Heart left ventricle (tissue), 16 donors: Measurements from ENCODE around the gene CDA. TPM values are rescaled to one million over a fixed set of nuclear protein-coding genes. Genes with fewer than 3 reads are reported as not detected.
A peak's percentile ranks its signal among the peaks of the same experiment; 100 is the strongest.

Experiments
- ATAC-seq, 4 donors: fragments of 200-7000 bp; cut with Tn5 transposase; one replicate each; pipeline ENCODE4 v1.9.1; 2020 to 2022; ENCODE audit warnings: moderate library complexity in 4 of 4, mild to moderate bottlenecking in 3 of 4, moderate number of reproducible peaks in 1 of 4
- DNase-seq, 5 donors: peaks; one replicate each; pipeline ENCODE4 v3.0.0-alpha.2; 2020
- H3K27ac ChIP-seq, 12 donors: fragments of 200-600 bp; sonication (generic) in 4 of 12; one replicate each; pipeline versions ENCODE4 v1.5.0 to v1.8.0; 2016 to 2022; ENCODE audit warnings: mild to moderate bottlenecking in 2 of 12
- H3K27me3 ChIP-seq, 9 donors: fragments of 200-600 bp; sonication (generic) in 2 of 9; one replicate each; pipeline versions ENCODE4 v1.5.1 to v1.8.0; 2016 to 2022; ENCODE audit warnings: mild to moderate bottlenecking in 3 of 9
- H3K36me3 ChIP-seq, 9 donors: fragments of 200-600 bp; sonication (generic) in 2 of 9; one replicate each; pipeline versions ENCODE4 v1.5.0 to v1.8.0; 2018 to 2022; ENCODE audit warnings: mild to moderate bottlenecking in 2 of 9
- H3K4me1 ChIP-seq, 12 donors: fragments of 200-600 bp; sonication (generic) in 4 of 12; one replicate each; pipeline versions ENCODE4 v1.5.0 to v1.8.0; 2016 to 2022; ENCODE audit warnings: mild to moderate bottlenecking in 3 of 12
- H3K4me3 ChIP-seq, 12 donors: fragments of 200-600 bp; sonication (generic) in 4 of 12; one replicate each; pipeline versions ENCODE4 v1.5.0 to v1.8.0; 2017 to 2022; ENCODE audit warnings: mild to moderate bottlenecking in 9 of 12, moderate library complexity in 4 of 12
- H3K9me3 ChIP-seq, 12 donors: fragments of 200-600 bp; sonication (generic) in 4 of 12; one replicate each; pipeline versions ENCODE4 v1.5.0 to v1.8.0; 2016 to 2022; ENCODE audit warnings: mild to moderate bottlenecking in 1 of 12
- CTCF ChIP-seq, 12 donors: fragments of 200-600 bp; sonication (generic) in 4 of 12; IDR thresholded peaks; one replicate each; pipeline versions ENCODE4 v1.5.0 to v1.8.0; 2018 to 2022; ENCODE audit warnings: antibody characterized with exemption in 12 of 12, mild to moderate bottlenecking in 5 of 12
- POLR2A ChIP-seq, 2 donors: fragments of 450-650 bp; IDR thresholded peaks; one replicate each; pipeline ENCODE4 v1.6.1; 2017; ENCODE audit warnings: antibody characterized with exemption in 2 of 2, mild to moderate bottlenecking in 2 of 2, moderate library complexity in 2 of 2
- WGBS, 4 donors: extraction: QIAGEN DNeasy Blood & Tissue Kit in 2 of 4; methylation state at CpG; one replicate each; pipeline versions ENCODE4 v1.1.5 to v1.1.7; 2013 to 2018; 5-methylcytosine and 5-hydroxymethylcytosine counted together
- intact Hi-C, 10 donors: fragments of 100-400 bp; cut with DNase I; formaldehyde crosslinking; loops; one replicate each; pipeline versions ENCODE4 v1.11.1 to v1.14.2; 2022
- polyA plus RNA-seq, 2 donors: library from polyadenylated mRNA; stranded (reverse); fragments of 200-250 nt; gene quantifications; one replicate each; pipeline ENCODE4 v1.2.3, GENCODE V29; 2013
- total RNA-seq, 9 donors: library from RNA; depleted of rRNA in 2 of 9; stranded (reverse); fragments of >200 nt in 2 of 9; fragmentation: NEBNext Ultra II Directional in 3 of 9; extraction: Animal tissue kit (Norgen Biotek cat#: 25700) in 3 of 9; gene quantifications; one replicate each; pipeline versions ENCODE4 v1.1.0 to v1.2.4, GENCODE V29; 2016 to 2023
- donor health status: ischemic (EF 13 %, LVEDD 7.1; RV severe dilation, severe dysfunction).
- donor health status: healthy with polysubstance abuse.
- donor health status: DM: no; HTN: yes; CAD: no.
- donor health status: DM: no; HTN: no; CAD: no.
- donor health status: ischemic (EF 25% LVEDD 6.9; RV normal size, moderate dysfunction).
- donor health status: ischemic (EF 25% LVEDD 5.7; RV mildly dilated, moderate dysfunction).
- donor health status: healthy.
- donor health status: DM: yes; HTN: yes; CAD: no.
- donor health status: ischemic (EF 35%, LVEDD 5.7; RV mildly dilated, moderate dysfunction).
- donor health status: nonischemic (EF 11% LVEDD 7.7; RV severe dilation, severe dysfunction).
- donor health status: DM: yes; HTN: yes; CAD: no.
- donor health status: PGD.
- donor health status: ischemic (EF 29% LVEDD 5.4; RV normal size, mild dysfunction).
- donor health status: nonischemic (EF 23%, LVEDD 6.1; RV moderate dilation, normal function).

The CDA gene
- total and polyA plus RNA-seq, 11 donors: 0.63 to 7.6 (median 2.9) TPM

- intact Hi-C loops: no loop called here
- peak overlapping the region in 4 of 12 donors; percentile 28 to 54 (median 42) for H3K27ac ChIP-seq
- no peak overlapping the region for H3K4me3 ChIP-seq
- H3K36me3 ChIP-seq: peaks cover 3 to 100% (median 85%) of the 10 kb centered on the region in 9 donors
- peaks cover 0 to 26% (median 15%) of the 10 kb centered on the region in 12 donors for H3K4me1 ChIP-seq
- peak; percentile 29 to 61 (median 54) for ATAC-seq
- H3K9me3 ChIP-seq: no peaks in the 10 kb centered on the region
- H3K27me3 ChIP-seq: no peaks in the 10 kb centered on the region
- WGBS, 4 donors: 69 to 80% (median 74%) methylated on average over 17 to 20 of the region's 20 CpGs
- TF ChIP-seq POLR2A (IDR thresholded peaks at IDR 0.05) (no peak), CTCF (IDR thresholded peaks at IDR 0.05) (peak in 1 of 12 donors; percentile 10)
- peak in 4 of 5 donors; percentile 35 to 80 (median 52) for DNase-seq
Observed at GRCh38 chr1:20654104-20654690, 65.3 kb downstream of the CDA start.

GRCh38 chr1:20657024-20657423 is 68.1 kb downstream of the CDA start:
- TF ChIP-seq POLR2A (IDR thresholded peaks at IDR 0.05) (no peak), CTCF (IDR thresholded peaks at IDR 0.05) (no peak)
- H3K27ac ChIP-seq: peak overlapping the region in 1 of 12 donors; percentile 76
- ATAC-seq: no peak

GRCh38 chr1:20658166-20658915 is 69.4 kb downstream of the CDA start:
- no peak for ATAC-seq
- H3K36me3 ChIP-seq: peaks cover 0 to 63% (median 44%) of the 10 kb centered on the region in 9 donors
- TF ChIP-seq POLR2A (IDR thresholded peaks at IDR 0.05) (no peak), CTCF (IDR thresholded peaks at IDR 0.05) (no peak)
- 59 to 68% (median 66%) methylated on average over 16 of the region's 16 CpGs for WGBS, 4 donors
- intact Hi-C loops: no loop called here
- H3K27me3 ChIP-seq: no peaks in the 10 kb centered on the region
- H3K27ac ChIP-seq: peak overlapping the region; percentile 18 to 81 (median 54)
- no peaks in the 10 kb centered on the region for H3K9me3 ChIP-seq
- peaks cover 4 to 52% (median 36%) of the 10 kb centered on the region in 12 donors for H3K4me1 ChIP-seq
- peak in 1 of 5 donors; percentile 26 for DNase-seq
- H3K4me3 ChIP-seq: peak overlapping the region in 2 of 12 donors; percentile 10 to 12

More at GRCh38 chr1:20657024-20657423, 68.1 kb downstream of the CDA start:
- peaks cover 3 to 77% (median 57%) of the 10 kb centered on the region in 9 donors for H3K36me3 ChIP-seq
- no peak for DNase-seq
- no peaks in the 10 kb centered on the region for H3K27me3 ChIP-seq
- no peaks in the 10 kb centered on the region for H3K9me3 ChIP-seq
- intact Hi-C loops: no loop called here
- H3K4me3 ChIP-seq: no peak overlapping the region
- peaks cover 4 to 45% (median 31%) of the 10 kb centered on the region in 12 donors for H3K4me1 ChIP-seq
- WGBS, 4 donors: 84 to 92% (median 89%) methylated on average over 12 of the region's 12 CpGs

GRCh38 chr1:20660363-20660762 is 71.5 kb downstream of the CDA start:
- peak overlapping the region; percentile 78 to 100 (median 88) for H3K4me3 ChIP-seq
- TF ChIP-seq POLR2A (IDR thresholded peaks at IDR 0.05): no peak
- no peak for TF ChIP-seq CTCF (IDR thresholded peaks at IDR 0.05)
- ATAC-seq: no peak
- H3K9me3 ChIP-seq: no peaks in the 10 kb centered on the region
- WGBS, 4 donors: 15 to 22% (median 16%) methylated on average over 3 of the region's 3 CpGs
- peak in 1 of 5 donors; percentile 1 for DNase-seq
- intact Hi-C loops: no loop called here
- H3K27ac ChIP-seq: peak overlapping the region in 7 of 12 donors; percentile 88 to 96 (median 90)
- no peaks in the 10 kb centered on the region for H3K27me3 ChIP-seq
- peaks cover 0 to 43% (median 26%) of the 10 kb centered on the region in 9 donors for H3K36me3 ChIP-seq
- peaks cover 4 to 53% (median 36%) of the 10 kb centered on the region in 12 donors for H3K4me1 ChIP-seq
